GM19395 (cell line): ENCODE results near the gene LCN2.
"Not testable (repeated sequence)": the region's sequence is repeated elsewhere in the genome, so short reads cannot be mapped to it uniquely, and the experiment has no call there.

Source experiments
- ATAC-seq: cut with Tn5 transposase; IDR thresholded peaks from one replicate; pipeline ENCODE4 v1.9.1; 2021; ENCODE audit warnings: mild to moderate bottlenecking, moderate library complexity; ENCODE audit not compliant: unreplicated experiment

Gene LCN2

DNA sequence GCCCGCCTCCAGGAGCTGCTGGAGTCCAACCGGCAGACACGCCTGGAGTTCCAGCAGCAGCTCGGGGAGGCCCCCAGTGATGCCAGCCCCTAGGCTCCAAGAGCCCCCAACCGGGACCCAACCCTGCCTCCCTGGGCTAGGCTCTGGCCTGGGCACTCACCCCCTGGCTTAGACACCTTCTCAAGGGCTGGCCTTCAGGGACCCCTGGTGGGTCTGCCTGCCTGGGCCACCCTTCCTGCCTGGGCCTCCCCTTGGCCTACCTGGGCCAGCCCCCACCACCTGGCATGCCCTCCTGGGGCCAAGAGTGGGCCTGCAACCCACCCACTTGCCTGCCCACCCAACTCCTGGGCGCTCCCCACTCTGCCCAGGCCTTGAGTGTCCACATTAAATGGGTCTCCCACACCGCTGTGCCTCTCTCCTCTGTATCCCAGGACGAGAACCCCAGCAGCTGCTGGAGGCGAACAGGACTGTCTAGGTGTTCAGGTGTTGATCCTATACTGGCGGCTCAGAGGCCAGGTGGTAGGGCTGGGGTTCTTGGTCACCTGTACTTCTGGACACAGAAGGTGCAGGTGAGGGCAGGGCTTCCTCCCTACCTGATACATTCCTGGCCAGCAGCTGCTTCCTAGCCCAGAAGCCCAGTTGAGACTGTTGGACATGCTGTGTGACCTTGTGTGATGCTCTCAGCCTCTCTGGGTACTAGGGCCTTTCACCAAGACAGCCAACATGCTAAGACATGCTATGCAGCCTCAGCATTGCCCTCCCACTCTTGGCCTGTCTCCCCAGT, 14.5 kb downstream of the LCN2 start:
- no peak for ATAC-seq

- ATAC-seq = no peak
These were observed 15.1 kb downstream of the LCN2 start for GRCh38 chr9:128164307-128164885.

DNA sequence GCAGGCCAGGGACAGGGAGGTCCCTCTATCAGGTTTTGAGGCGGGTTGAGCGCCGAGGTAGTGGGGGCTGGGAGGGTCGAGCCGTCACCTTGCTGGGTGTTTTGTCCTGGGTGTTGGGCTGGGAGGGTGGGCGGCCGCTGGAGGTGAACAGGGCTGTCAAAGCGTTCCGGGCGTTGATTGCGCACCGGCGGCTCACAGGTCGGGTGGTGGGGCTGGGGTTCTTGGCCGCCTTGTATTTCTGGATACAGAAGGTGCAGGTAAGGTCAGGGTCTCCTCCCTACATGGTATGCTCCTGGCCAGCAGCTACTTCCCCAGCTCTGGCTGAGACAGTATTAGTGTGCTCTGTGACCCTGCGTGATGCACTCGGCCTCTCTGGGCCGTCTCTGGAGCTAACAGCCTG, 16.9 kb downstream of the LCN2 start:
- no peak for ATAC-seq

GRCh38 chr9:128167209-128167608, 18.0 kb downstream of the LCN2 start:
- ATAC-seq = no peak

DNA sequence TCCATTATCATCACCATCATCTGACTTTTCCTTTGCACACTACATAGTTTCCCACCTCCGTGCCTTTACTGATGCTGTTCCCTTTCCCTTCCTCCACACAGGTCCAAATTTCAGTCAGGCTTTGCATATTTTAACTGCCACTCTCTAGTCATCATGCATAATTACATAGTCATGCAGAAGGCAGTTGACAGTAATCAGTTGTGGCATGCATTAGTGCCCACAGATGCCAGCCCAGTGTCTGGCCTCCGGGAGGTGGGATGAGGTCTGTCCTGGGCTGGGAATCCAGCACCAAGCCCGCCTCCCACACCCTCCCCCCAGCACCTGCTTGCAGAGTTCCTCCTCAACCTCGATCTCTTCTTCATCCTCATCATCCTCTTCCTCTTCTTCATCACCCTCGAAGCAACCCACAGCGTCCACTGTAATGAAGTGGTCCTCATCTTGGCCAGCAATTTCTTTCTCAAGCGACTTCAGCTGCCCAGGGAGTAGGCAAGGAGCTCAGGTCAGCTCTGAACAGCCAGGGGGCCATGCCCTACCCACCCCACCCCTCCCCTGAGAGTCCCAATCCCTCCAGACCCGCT, 19.6 kb downstream of the LCN2 start:
- ATAC-seq = no peak

DNA sequence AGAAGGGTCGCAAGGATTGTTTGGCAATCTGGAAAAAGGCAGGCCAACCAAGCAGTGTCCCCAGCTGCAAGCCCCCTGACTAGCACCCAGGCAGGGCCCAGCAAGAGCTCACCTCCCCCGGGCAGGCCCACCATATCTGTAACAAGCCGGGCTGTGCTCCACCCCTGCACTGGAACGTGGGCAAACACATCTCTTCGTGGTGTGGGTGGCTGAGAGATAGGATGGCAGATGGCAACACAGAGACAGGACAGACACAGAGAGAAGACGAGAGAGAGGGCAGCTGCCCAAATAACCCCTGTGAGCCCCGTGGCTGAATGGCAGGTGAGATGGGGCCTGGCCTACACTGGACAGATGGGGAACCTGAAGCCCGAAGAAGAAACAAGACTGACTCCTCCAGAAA, 20.2 kb downstream of the LCN2 start:
- no peak for ATAC-seq

DNA sequence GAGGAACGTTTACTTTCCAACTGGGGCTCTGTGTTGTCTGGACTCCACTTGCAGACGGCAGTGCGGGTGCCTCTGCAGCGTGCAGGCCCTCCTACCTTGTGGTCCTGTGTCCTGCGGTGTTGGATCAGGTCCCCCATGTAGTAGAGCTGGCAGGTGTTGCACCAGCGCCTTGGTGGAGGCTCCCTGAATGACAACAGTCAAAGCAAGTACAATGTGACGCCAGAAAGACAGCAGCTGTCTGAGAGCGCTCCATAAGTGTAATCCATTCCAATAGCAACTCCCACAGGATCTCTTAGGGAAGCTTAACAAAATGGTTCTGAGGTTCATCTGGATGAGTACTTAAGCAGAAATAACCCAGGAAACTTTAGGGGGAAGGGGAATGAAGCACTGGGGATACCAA, 20.7 kb downstream of the LCN2 start:
- no peak for ATAC-seq

DNA sequence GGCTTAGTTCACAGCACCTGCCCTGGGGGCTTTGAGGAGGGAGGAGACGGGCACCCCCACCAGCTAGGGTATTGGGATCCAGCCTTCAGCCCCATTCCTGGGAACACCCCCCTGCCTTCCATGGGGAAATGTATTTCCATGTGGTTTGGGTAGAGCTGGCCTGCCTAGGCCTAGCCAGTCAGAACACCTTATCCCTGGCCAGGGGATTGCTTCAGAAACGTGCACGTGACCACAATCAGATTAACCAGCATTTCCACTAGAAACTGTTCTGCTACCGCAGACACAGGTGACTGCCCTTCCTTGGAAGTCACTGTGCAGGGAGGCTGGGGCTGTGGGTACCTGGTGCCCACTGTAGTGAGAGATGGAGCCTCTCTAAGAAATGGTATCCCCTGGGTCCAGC, 24.8 kb downstream of the LCN2 start:
- ATAC-seq = no peak

DNA sequence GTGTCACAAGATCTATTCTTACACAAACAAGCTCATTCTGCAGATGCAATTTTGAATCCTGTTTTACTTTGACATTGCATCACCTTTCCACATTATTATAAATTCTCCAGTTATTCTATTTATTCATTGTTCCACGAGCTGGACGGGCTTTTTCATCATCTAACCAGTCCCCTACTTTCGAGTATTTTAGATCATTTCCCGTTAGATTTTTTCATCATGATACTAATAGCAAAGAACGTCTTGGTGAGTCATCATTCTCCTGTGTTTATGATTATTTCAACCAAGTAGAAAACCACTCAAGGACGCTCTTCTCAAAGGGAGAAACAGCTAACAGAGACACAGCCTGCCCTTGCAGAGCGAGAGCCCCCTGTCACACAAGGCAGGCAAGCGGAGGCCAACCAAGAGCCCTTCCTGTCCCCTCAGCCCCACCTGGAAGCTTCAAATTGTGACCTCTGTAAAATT, 25.9 kb downstream of the LCN2 start:
- no peak for ATAC-seq

- no peak for ATAC-seq
These were observed 26.5 kb downstream of the LCN2 start for GRCh38 chr9:128175726-128176125.

DNA sequence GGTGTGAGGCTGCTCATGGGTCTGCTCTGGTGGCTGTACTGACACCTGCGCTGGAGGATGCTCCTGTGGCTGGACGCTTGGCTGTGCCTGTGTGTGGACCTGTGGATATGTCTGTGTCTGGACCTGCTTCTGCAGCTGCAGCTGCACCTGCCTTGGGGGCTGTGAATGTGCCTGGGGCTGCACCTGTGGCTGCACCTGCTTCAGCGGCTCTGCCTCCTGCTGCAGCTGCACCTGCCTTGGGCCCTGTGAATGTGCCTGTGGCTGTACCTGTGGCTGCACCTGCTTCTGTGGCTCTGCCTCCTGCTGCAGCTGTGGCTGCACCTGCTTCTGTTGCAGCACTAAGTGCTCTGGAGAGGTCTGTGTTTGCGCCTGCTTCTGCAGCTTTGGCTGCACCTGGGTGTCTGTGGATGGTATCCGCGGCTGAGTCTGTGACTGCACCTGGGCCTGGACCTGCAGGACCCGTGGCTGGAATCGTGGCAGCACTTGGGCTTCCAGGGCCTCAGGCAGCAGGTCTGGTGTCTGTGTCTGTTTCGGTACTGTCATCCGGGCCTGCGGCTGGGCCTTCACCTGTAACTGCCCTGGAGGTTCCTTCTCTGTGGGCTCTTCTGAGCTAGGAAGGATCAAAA, 29.7 kb downstream of the LCN2 start:
- ATAC-seq = no peak

- ATAC-seq = no peak
These were observed 30.7 kb downstream of the LCN2 start for GRCh38 chr9:128180001-128180400.

GRCh38 chr9:128180447-128180846, 31.2 kb downstream of the LCN2 start:
- ATAC-seq = no peak

DNA sequence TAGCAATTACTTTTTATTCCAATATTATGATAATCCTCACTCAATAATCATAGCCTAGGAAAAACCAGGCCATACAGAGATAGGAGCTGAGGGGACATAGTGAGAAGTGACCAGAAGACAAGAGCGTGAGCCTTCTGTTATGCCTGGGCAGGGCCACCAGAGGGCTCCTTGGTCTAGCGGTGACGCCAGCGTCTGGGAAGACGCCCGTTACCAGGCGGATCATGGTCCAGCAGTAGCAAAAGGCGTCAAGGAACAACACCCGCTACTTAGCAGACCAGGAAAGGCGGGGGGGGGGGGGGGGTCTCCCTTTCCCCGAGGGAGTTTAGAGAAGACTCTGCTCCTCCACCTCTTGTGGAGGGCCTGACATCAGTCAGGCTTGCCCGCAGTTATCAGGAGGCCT, 32.2 kb downstream of the LCN2 start:
- not testable (repeated sequence) for ATAC-seq

DNA sequence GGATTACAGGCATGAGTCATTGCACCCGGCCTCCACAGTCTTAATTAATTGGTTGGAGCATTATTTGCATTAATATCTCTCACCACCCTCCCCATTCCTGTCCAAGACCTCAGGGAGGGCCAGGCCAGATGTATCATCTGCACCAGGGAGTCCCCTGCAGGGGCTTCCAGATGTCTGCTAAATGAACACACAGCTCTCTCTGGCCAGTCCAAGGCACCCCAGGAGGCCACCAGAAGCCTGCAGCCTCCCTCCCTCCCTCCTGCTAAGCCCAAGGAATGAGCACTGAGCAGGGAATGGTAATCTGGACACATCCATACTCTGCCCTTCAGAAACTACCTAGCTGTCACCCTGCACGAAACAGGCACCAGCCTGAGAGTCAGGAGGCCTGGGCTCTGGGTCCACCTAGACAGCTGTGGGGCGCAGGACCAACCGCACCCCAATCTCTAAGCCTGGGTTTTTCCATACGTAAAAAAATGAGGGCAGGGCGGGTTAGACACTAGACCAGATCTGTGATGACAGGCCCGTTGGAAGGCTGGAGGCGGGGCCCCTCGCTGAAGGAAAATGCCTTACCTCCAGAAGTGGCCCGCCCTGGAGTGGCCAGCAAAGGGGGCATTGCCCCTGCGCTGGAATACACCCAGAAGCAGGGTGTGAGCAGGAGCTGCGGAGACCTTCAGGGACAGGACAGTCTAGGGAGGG, 33.8 kb downstream of the LCN2 start:
- no peak for ATAC-seq

- no peak for ATAC-seq
These were observed 37.0 kb downstream of the LCN2 start for GRCh38 chr9:128185979-128186965.

GRCh38 chr9:128187361-128187760, 38.1 kb downstream of the LCN2 start:
- no peak for ATAC-seq

DNA sequence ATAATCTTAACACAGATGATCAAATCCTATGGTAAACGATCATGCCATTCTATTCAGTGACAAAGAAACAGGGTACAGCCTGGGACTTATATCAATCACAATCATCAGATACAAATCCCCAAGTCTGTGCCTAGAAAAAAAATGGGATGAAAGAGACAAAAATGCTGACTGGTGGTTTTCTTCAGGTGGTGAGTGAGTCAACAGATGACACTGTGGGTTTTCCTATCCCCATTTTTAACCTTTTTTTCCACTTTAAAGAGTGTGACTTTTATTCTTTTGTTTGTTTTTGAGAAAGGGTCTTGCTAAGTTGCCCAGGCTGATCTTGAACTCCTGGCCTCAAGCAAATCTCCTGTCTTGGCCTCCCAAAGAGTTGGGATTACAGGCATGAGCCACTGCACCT, 39.0 kb downstream of the LCN2 start:
- no peak for ATAC-seq

- no peak for ATAC-seq
These were observed 40.8 kb downstream of the LCN2 start for GRCh38 chr9:128190013-128190412.
